Activated CD4-positive, alpha-beta T cell treated with anti-CD3 and anti-CD28 coated beads, Interleukin-2, amount 50 U/mL, for 16 hours (primary cell): ENCODE measurements around the gene RCAN1.
A peak's percentile ranks its signal among the peaks of the same experiment; 100 is the strongest.

Experiments
- DNase-seq: peaks from one replicate; pipeline ENCODE4 v3.0.0-alpha.2; 2020

The RCAN1 gene

GRCh38 chr21:34536820-34537219 is 78.1 kb downstream of the RCAN1 start:
- no peak for DNase-seq

DNA sequence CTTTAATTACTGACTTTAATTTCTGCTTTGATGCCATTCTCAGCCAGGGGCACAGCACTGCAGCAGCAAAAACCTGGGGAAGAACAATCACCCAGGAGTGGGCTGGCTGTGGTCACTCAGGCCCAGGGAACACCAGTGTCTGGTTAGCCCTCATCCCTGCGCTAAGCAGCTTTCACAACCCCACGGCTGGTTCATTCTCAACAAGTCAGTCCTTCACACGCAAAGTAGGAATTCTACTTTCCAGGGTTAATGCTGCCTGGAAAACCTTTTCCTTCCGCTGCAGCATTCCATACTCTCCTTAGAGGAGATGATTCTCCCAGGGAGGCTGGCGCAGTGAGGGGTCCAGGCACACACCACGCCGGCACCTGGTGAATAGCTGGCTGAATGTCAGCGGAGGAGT is 78.6 kb downstream of the RCAN1 start:
- DNase-seq = no peak

DNA sequence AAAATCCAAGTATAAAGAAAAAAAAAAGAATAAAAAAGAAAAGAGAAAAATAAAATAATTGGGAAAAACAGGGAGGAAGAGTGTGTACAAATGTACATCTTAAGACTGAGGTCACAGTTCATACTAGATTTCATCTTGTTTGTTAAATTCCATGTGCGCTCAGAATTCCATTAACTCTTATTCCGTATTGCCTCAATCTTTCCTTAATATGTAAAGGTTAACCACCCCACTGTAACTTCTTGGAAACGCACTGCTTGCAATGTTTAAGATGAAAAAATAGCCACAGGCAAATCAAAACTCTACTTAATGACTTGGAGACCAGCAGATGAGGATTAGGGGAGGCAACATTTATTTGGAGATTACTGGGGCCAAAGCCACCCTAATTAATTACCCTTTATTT is 79.0 kb downstream of the RCAN1 start:
- DNase-seq = no peak

DNA sequence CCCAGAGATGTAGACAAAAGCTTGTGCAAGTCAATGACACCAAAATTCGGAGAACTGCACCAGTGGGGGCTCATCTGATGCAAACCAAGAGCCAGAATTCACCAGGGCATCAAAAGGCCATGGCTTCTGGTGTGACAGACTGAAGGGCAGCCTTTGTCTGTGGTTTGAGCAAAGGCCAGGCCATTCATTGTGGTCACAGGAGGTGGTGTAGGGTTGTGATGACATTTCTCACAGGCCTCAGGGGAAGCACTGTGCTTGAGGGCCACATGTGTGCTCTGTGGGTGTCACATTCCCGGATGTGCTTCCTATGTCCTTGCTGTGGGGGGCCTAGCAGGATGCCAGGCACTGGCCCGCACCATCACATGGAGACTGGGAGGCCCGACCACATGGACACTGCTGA is 80.4 kb downstream of the RCAN1 start:
- no peak for DNase-seq

DNA sequence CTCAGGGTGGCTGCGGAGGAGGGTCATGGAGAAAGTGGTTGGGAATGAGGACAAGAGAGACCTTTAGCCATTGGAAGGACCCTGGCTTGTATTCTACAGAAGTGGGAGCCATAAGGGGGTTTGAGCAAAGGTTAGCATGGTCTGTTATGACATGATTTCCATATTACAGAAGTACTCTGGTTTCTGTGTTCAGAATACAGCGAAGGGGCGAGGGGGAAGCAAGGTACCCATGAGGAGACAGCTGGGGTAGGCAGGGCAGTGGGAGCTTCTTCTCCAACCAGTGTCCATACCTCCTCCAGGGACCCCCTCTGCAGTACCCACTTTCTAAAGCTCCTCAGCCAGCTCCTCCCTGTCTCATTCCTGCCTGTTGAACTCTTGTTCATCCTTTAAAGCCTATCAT is 81.0 kb downstream of the RCAN1 start:
- no peak for DNase-seq

GRCh38 chr21:34531399-34531798 is 83.5 kb downstream of the RCAN1 start:
- no peak for DNase-seq

DNA sequence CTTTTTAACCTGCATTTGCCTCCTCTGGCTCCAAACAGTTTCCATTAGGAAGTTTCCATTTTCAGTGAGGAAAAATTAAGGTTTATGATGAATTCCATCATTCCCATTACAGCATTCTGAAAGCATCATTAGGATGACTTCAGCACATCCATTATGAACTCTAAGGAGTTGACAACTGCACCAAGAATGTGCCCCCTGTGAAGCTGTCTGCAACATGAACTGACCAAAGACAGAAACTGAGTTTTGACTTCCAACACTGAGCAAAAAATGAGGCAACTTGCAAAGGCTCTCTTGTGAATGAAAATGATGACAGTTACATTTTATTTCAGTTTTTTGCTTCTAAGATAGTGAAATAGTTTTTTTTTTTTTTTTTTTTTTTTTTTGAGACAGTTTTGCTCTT is 84.7 kb downstream of the RCAN1 start:
- DNase-seq = no peak

DNA sequence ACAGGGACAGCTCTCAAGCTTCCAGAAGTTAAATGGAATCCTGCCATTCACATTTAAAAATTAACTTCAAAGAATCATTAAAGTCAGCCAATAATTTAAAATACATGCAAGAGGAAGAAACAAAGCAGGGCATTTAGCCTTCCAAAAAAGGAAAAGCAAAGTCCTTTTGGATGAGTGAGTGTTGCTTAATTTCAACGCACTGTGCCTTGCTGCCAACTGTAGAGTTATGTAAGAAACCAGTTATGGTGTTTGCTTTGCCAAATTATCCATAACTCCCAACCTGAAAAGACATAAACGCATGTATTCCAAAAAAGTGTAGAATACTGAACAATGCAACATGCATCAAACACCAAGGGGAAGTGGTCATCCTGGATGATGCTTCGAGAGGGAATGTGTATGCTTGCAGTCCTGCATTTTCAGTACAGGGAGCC is 86.8 kb downstream of the RCAN1 start:
- no peak for DNase-seq

- DNase-seq = peak; percentile 58
Observed at GRCh38 chr21:34526618-34527290, 88.2 kb downstream of the RCAN1 start.

GRCh38 chr21:34526241-34526617 is 88.7 kb downstream of the RCAN1 start:
- DNase-seq = no peak

DNA sequence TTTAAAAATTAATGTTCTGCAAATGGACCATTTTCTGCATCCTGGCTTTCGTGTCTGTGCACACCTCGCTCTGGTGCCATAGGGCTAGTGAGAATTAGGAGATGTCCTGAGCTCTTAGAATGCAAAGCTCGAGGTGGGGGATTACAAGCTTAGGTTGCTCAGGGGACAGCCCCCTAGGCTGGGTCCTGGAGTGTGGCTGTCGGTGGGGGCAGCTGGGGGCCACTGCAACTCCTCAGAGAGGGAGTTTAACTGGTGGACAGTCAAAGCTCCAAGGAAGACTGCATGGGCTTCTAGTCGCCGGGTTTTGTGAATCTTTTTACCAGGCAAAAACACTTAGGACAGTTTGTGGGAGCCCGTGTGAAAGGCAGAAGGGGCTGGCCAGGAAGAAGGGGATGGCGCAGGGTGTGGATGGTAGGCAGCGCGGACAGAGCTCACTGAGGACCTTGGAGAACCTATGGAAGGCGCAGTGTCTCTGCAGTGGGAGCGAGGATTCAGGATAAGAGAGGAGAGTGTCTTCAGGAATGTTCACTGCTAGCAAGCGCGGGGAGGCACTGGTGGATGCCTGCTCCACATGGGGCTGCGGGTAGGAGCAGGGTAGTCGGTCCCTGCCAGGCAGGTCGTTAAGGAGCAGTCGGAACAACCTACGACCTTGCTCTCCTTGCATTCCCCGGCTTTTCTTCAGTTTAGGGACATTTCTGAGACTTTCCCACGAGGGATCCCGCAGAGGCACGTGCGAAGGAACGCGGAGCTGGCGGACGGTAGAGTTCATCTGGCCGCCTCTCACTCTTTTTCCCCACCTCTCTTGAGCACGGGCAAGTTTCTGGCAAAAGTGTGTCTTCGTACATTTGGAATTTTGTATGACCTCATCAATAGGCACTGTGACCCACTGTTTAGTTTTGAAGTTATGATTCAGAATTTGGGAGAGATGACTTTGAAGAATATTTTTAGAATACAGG is 90.0 kb downstream of the RCAN1 start:
- DNase-seq = no peak

DNA sequence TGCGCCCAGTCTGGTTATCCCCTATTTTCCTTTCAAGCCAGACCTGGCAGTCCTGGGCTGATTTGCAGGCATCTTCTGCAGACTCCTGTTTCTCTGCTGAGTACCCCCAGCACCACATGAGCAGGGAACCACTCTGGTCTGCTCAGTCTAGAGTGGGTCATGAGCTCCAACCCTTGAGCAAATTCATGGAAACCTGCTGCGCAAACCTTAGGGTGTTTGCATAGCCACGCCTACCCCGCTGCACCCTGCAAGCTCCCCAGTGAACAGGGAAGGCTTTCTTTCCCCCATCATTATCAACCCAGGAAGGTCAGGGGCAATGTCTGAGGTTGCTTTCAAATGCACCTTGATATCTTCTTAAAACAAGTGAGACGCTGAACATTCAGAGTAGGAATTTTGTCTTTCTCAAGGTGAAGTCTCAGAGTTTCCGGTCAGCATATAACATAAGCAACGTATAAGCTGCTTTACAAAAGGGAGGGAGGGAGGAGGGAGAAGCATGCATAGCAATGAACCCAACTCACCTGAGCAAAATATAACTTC is 91.8 kb downstream of the RCAN1 start:
- DNase-seq = no peak

DNA sequence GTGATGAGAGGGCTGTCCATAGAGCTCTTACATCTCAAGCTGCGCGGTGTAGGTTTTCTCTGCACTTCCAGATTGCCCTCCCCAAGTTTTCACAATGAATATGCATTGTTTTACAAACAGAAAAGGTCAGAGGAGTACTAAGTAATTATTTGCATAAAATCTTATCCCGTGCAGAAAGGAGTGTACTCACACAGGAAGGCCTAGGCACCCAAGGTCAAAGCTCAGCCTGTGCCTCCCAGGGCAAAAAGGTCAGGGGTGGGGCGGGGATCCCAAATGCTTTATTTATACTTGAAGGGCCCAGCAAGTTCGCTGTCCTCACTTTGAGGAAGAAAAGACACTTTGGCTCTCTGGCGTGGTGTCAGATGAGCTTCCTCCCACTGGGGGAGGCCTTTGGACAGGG is 92.6 kb downstream of the RCAN1 start:
- DNase-seq = no peak

- DNase-seq = no peak
Observed at GRCh38 chr21:34521561-34521960, 93.4 kb downstream of the RCAN1 start.

GRCh38 chr21:34520764-34521508 is 94.0 kb downstream of the RCAN1 start:
- DNase-seq = no peak

DNA sequence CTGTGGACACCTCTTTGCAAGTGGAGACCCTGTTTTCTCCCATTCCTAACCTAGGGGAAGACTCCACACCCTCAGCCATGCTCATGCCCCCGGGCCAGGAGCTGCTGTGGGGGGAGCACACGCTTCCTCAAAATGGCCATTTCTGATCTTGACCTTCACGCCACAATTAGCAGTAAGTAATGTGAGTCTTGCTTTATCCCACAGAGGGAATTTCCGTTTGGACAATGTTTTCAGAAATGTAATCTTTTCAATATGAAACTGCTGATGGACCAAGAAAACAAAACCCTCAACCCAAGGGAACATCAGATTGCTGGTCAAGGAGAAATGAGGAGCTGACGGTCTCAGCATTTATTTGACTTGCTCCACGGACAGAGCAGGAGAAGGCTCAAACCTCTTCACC is 94.6 kb downstream of the RCAN1 start:
- no peak for DNase-seq

DNA sequence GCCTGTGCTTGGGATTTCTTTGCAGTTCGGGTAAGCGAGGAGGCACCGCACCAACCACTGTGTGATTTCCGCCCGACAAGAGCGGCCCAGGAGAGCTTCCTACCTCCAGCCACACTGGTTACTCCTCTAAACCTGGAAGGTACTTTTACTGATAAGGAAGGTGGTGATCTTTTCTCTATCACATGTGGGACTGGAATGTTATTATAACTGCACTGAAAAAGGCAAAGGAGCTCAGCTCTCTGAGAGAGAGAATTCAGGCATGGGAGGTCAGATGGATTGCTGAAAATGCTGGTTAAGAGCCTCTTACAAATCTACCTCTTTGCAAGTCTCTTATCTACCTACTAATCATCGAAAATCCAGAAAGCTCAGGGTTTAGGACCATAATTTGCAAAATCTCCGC is 95.2 kb downstream of the RCAN1 start:
- DNase-seq = no peak

- no peak for DNase-seq
Observed at GRCh38 chr21:34519016-34519415, 95.9 kb downstream of the RCAN1 start.

- no peak for DNase-seq
Observed at GRCh38 chr21:34518301-34518700, 96.6 kb downstream of the RCAN1 start.

GRCh38 chr21:34517491-34518245 is 97.2 kb downstream of the RCAN1 start:
- peak; percentile 38 for DNase-seq

- no peak for DNase-seq
Observed at GRCh38 chr21:34517039-34517438, 97.9 kb downstream of the RCAN1 start.

GRCh38 chr21:34514576-34515115 is 100.3 kb downstream of the RCAN1 start:
- no peak for DNase-seq
